Panc1 (cell line): ENCODE measurements around the gene FREM2. TPM values are rescaled to one million over a fixed set of nuclear protein-coding genes. Genes with fewer than 3 reads are reported as not detected.

Experiments
- ATAC-seq: fragments of 200-7000 bp; cut with Tn5 transposase; 2 replicates; pipeline ENCODE4 v1.9.1; 2020; ENCODE audit warnings: mild to moderate bottlenecking, moderate library complexity
- BruUV-seq: library from RNA; stranded (reverse); fragments of 400-500 nt; replicated peaks from 2 replicates; lab custom pipeline; 2021; lab: Mats Ljungman, UMichigan
- CTCF ChIA-PET: fragments of 300-600 bp; sonication (Branson Sonifier 250); formaldehyde crosslinking; loops from one replicate; lab custom pipeline; 2022; ENCODE audit warnings: antibody characterized with exemption; lab: Charles Lee
- POLR2A ChIA-PET: fragments of 300-600 bp; sonication (Branson Sonifier 250); formaldehyde crosslinking; loops from one replicate; lab custom pipeline; 2022; ENCODE audit warnings: antibody characterized with exemption; lab: Charles Lee
- DNase-seq: peaks from one replicate; pipeline ENCODE4 v3.0.0-alpha.2; 2010; ENCODE audit warnings: low read depth, low spot score
- H3K27ac ChIP-seq: 2 replicates; pipeline ENCODE4 v1.5.1; 2011; ENCODE audit warnings: mild to moderate bottlenecking, low read length, inconsistent platforms
- H3K27me3 ChIP-seq: fragments of 200-500 bp; sonication (Bioruptor generic); 2 replicates; pipeline ENCODE4 v1.6.0; 2014; ENCODE audit warnings: low read length, inconsistent platforms; ENCODE audit not compliant: control insufficient read depth, insufficient read depth
- H3K36me3 ChIP-seq: fragments of 200-500 bp; sonication (Bioruptor generic); 2 replicates; pipeline ENCODE4 v1.5.1; 2014; ENCODE audit warnings: inconsistent platforms, mild to moderate bottlenecking, low read length, moderate library complexity; ENCODE audit not compliant: control insufficient read depth, insufficient read depth
- H3K4me1 ChIP-seq: 2 replicates; pipeline ENCODE4 v1.5.1; 2011; ENCODE audit warnings: inconsistent platforms, mild to moderate bottlenecking, low read length, moderate library complexity; ENCODE audit not compliant: control insufficient read depth, insufficient read depth
- H3K4me3 ChIP-seq, 2 experiments: 2 replicates each; pipeline ENCODE4 v1.5.1; 2011 to 2012; ENCODE audit warnings: low read depth in 2 of 2, low read length in 2 of 2, mild to moderate bottlenecking in 2 of 2, inconsistent platforms in 1 of 2, moderate library complexity in 1 of 2
- H3K9me3 ChIP-seq: fragments of 200-500 bp; sonication (Bioruptor generic); 2 replicates; pipeline ENCODE4 v1.5.1; 2014; ENCODE audit warnings: low read depth, mild to moderate bottlenecking, inconsistent platforms, low read length, moderate library complexity; ENCODE audit not compliant: control insufficient read depth, insufficient read depth
- CTCF ChIP-seq: fragments of 450-650 bp; IDR thresholded peaks from 2 replicates; pipeline ENCODE4 v1.5.1; 2017; ENCODE audit warnings: mild to moderate bottlenecking
- POLR2AphosphoS5 ChIP-seq: IDR thresholded peaks from 2 replicates; pipeline ENCODE4 v1.6.1; 2012; ENCODE audit warnings: mild to moderate bottlenecking, low read depth, low read length, moderate library complexity
- REST ChIP-seq, 2 experiments: IDR thresholded peaks; 2 replicates each; pipeline ENCODE4 v1.6.1; 2011 to 2012; ENCODE audit warnings: low read depth in 2 of 2, control low read depth in 1 of 2, low read length in 1 of 2, mild to moderate bottlenecking in 1 of 2, moderate library complexity in 1 of 2; ENCODE audit not compliant: insufficient read depth in 1 of 2
- SIN3A ChIP-seq: IDR thresholded peaks from 2 replicates; pipeline ENCODE4 v1.6.1; 2012; ENCODE audit warnings: low read depth, mild to moderate bottlenecking, low read length, moderate library complexity, borderline replicate concordance; ENCODE audit not compliant: insufficient read depth
- TCF7L2 ChIP-seq: IDR thresholded peaks from 2 replicates; pipeline ENCODE4 v1.6.1; 2011; ENCODE audit warnings: mild to moderate bottlenecking, low read depth, low read length, inconsistent platforms
- in situ Hi-C: cut with HindIII; loops from 2 replicates; pipeline ENCODE4 v1.10.0; 2016; ENCODE audit warnings: low sequenced_read_pairs, low pct_unique_long_range_greater_than_20kb
- intact Hi-C: fragments of 100-400 bp; cut with micrococcal nuclease; formaldehyde crosslinking; loops from one replicate; pipeline ENCODE4 v1.10.0; 2022; ENCODE audit not compliant: unreplicated experiment
- total RNA-seq: library from RNA; stranded (reverse); gene quantifications from one replicate; pipeline ENCODE4 v1.2.1, GENCODE V29; 2021; ENCODE audit not compliant: unreplicated experiment

The FREM2 gene
- total RNA-seq, 1 experiment from 2014 or later = 0.15 TPM

- Histone ChIP-seq H3K4me3 (no peak overlapping the region), H3K4me1 (no peaks in the 10 kb centered on the region), H3K27ac (no peak overlapping the region), H3K36me3 (no peaks in the 10 kb centered on the region), H3K9me3 (no peaks in the 10 kb centered on the region), H3K27me3 (no peaks in the 10 kb centered on the region)
- CTCF ChIA-PET = no interaction called here
- TF ChIP-seq CTCF = no peak
- TF ChIP-seq POLR2AphosphoS5 = no peak
- TF ChIP-seq SIN3A = no peak
- TF ChIP-seq TCF7L2 = no peak
- TF ChIP-seq REST (IDR thresholded peaks at IDR 0.05; ENCODE audit: insufficient read depth in 1 of 2, low read depth in 2 of 2, low read length in 1 of 2) = no peak
- in situ Hi-C loops (no loop called here), intact Hi-C loops (no loop called here)
- POLR2A ChIA-PET = no interaction called here
- ATAC-seq (no peak), DNase-seq (no peak)
- BruUV-seq = no TSS peak
Measured at GRCh38 chr13:38670627-38671026, 16.2 kb upstream of the FREM2 start.

- intact Hi-C loops (no loop called here), in situ Hi-C loops (no loop called here)
- CTCF ChIA-PET = no interaction called here
Measured at GRCh38 chr13:38671980-38672379, 14.9 kb upstream of the FREM2 start.

More at GRCh38 chr13:38671980-38672379, 14.9 kb upstream of the FREM2 start:
- H3K9me3 ChIP-seq = no peaks in the 10 kb centered on the region
- no peak overlapping the region for H3K27ac ChIP-seq
- no peak overlapping the region for H3K4me3 ChIP-seq
- no peak for ATAC-seq
- no peaks in the 10 kb centered on the region for H3K4me1 ChIP-seq
- DNase-seq = no peak
- no TSS peak for BruUV-seq
- H3K27me3 ChIP-seq = no peaks in the 10 kb centered on the region
- H3K36me3 ChIP-seq = no peaks in the 10 kb centered on the region
- POLR2A ChIA-PET = no interaction called here
- no peak for TF ChIP-seq SIN3A
- no peak for TF ChIP-seq TCF7L2
- no peak for TF ChIP-seq REST (IDR thresholded peaks at IDR 0.05; ENCODE audit: insufficient read depth in 1 of 2, low read depth in 2 of 2, low read length in 1 of 2)
- TF ChIP-seq POLR2AphosphoS5 = no peak
- TF ChIP-seq CTCF = no peak
